Measurements from ENCODE around the gene ADGRB2. TPM values are rescaled to one million over a fixed set of nuclear protein-coding genes. Genes with fewer than 3 reads are reported as not detected.

Gene ADGRB2
- total and polyA plus RNA-seq, 3 donors from 2014 or later, result 11.8 to 18.0 (median 15.7) TPM

- Histone ChIP-seq H3K4me3 (no peak overlapping the region), H3K27ac (no peak overlapping the region), H3K9me3 (no peaks in the 10 kb centered on the region), H3K36me3 (ENCODE audit: low read depth, missing control alignments) (no peaks in the 10 kb centered on the region), H3K4me1 (no peaks in the 10 kb centered on the region), H3K27me3 (no peaks in the 10 kb centered on the region)
- intact Hi-C loops (cut with DNase I; ENCODE audit: low total_unique reads), result no loop called here
- no peak for DNase-seq
- WGBS, 2 donors, result 58 to 84% methylated on average over 2 to 23 of the region's 23 CpGs
- no peak for TF ChIP-seq POLR2A (IDR thresholded peaks at IDR 0.05)
- TF ChIP-seq, protein P1, sequence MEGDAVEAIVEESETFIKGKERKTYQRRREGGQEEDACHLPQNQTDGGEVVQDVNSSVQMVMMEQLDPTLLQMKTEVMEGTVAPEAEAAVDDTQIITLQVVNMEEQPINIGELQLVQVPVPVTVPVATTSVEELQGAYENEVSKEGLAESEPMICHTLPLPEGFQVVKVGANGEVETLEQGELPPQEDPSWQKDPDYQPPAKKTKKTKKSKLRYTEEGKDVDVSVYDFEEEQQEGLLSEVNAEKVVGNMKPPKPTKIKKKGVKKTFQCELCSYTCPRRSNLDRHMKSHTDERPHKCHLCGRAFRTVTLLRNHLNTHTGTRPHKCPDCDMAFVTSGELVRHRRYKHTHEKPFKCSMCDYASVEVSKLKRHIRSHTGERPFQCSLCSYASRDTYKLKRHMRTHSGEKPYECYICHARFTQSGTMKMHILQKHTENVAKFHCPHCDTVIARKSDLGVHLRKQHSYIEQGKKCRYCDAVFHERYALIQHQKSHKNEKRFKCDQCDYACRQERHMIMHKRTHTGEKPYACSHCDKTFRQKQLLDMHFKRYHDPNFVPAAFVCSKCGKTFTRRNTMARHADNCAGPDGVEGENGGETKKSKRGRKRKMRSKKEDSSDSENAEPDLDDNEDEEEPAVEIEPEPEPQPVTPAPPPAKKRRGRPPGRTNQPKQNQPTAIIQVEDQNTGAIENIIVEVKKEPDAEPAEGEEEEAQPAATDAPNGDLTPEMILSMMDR (IDR thresholded peaks at IDR 0.05), result no peak
Measured at GRCh38 chr1:31679676-31680230, 84.4 kb downstream of the ADGRB2 start.

- Histone ChIP-seq H3K27ac (no peak overlapping the region), H3K36me3 (ENCODE audit: low read depth, missing control alignments) (no peaks in the 10 kb centered on the region), H3K4me1 (no peaks in the 10 kb centered on the region), H3K27me3 (no peaks in the 10 kb centered on the region), H3K9me3 (no peaks in the 10 kb centered on the region), H3K4me3 (no peak overlapping the region)
- WGBS, 2 donors, result 39 to 43% methylated on average over 2 of the region's 2 CpGs
- intact Hi-C loops (cut with DNase I; ENCODE audit: low total_unique reads), result no loop called here
- no peak for DNase-seq
- TF ChIP-seq, protein P1 (IDR thresholded peaks at IDR 0.05), result no peak
- TF ChIP-seq POLR2A (IDR thresholded peaks at IDR 0.05), result no peak
Measured at GRCh38 chr1:31679091-31679490, 85.0 kb downstream of the ADGRB2 start.

- TF ChIP-seq POLR2A (IDR thresholded peaks at IDR 0.05), result no peak
- TF ChIP-seq, protein P1 (IDR thresholded peaks at IDR 0.05), result no peak
- Histone ChIP-seq H3K4me3 (no peak overlapping the region), H3K4me1 (peaks cover 2% of the 10 kb centered on the region), H3K27ac (no peak overlapping the region), H3K9me3 (no peaks in the 10 kb centered on the region), H3K36me3 (ENCODE audit: low read depth, missing control alignments) (no peaks in the 10 kb centered on the region), H3K27me3 (no peaks in the 10 kb centered on the region)
- intact Hi-C loops (cut with DNase I; ENCODE audit: low total_unique reads), result no loop called here
- DNase-seq, result no peak
- WGBS, 2 donors, result 88 to 89% methylated on average over 4 of the region's 4 CpGs
Measured at GRCh38 chr1:31678681-31679080, 85.5 kb downstream of the ADGRB2 start.

GRCh38 chr1:31677949-31678348 is 86.2 kb downstream of the ADGRB2 start:
- Histone ChIP-seq H3K9me3 (no peaks in the 10 kb centered on the region), H3K27me3 (no peaks in the 10 kb centered on the region), H3K27ac (no peak overlapping the region), H3K4me3 (no peak overlapping the region), H3K4me1 (peaks cover 9% of the 10 kb centered on the region), H3K36me3 (ENCODE audit: low read depth, missing control alignments) (no peaks in the 10 kb centered on the region)
- intact Hi-C loops (cut with DNase I; ENCODE audit: low total_unique reads), result no loop called here
- no peak for DNase-seq
- TF ChIP-seq, protein P1 (IDR thresholded peaks at IDR 0.05), result no peak
- no peak for TF ChIP-seq POLR2A (IDR thresholded peaks at IDR 0.05)
- 76 to 83% methylated on average over 6 of the region's 6 CpGs for WGBS, 2 donors

GRCh38 chr1:31677401-31677800 is 86.7 kb downstream of the ADGRB2 start:
- DNase-seq, result no peak
- intact Hi-C loops (cut with DNase I; ENCODE audit: low total_unique reads), result no loop called here
- no peak overlapping the region for H3K4me3 ChIP-seq
- H3K9me3 ChIP-seq, result no peaks in the 10 kb centered on the region
- peaks cover 14% of the 10 kb centered on the region for H3K4me1 ChIP-seq
- no peak overlapping the region for H3K27ac ChIP-seq
- 54 to 66% methylated on average over 3 of the region's 3 CpGs for WGBS, 2 donors
- no peaks in the 10 kb centered on the region for H3K27me3 ChIP-seq
- H3K36me3 ChIP-seq (ENCODE audit: low read depth, missing control alignments), result no peaks in the 10 kb centered on the region
- no peak for TF ChIP-seq POLR2A (IDR thresholded peaks at IDR 0.05)
- TF ChIP-seq, protein P1 (IDR thresholded peaks at IDR 0.05), result no peak
